GM12878 (cell line): ENCODE results near the gene PCSK6. TPM values are rescaled to one million over a fixed set of nuclear protein-coding genes. Genes with fewer than 3 reads are reported as not detected.
A peak's percentile ranks its signal among the peaks of the same experiment; 100 is the strongest.

Experiments used
- CHD2 ChIP-seq: IDR thresholded peaks from 2 replicates; pipeline ENCODE4 v1.6.1; 2011; ENCODE audit warnings: low read depth, low read length, improper control_type of control experiment, borderline replicate concordance
- EGR1 ChIP-seq, 2 experiments: IDR thresholded peaks; 1 replicate in 1 of 2; 2 replicates in 1 of 2; pipeline ENCODE4 v1.6.1; 2011 to 2012; ENCODE audit warnings: low read depth in 2 of 2, low read length in 2 of 2, borderline replicate concordance in 1 of 2, mild to moderate bottlenecking in 1 of 2, moderate library complexity in 1 of 2
- FOXK2 ChIP-seq: fragments of 450-650 bp; IDR thresholded peaks from 2 replicates; pipeline ENCODE4 v1.6.1; 2017; ENCODE audit warnings: mild to moderate bottlenecking, moderate library complexity
- IKZF1 ChIP-seq: fragments of 450-650 bp; conservative IDR thresholded peaks from 2 replicates; pipeline ENCODE4 v1.6.1; 2017; ENCODE audit warnings: antibody characterized with exemption, mild to moderate bottlenecking
- IKZF2 ChIP-seq, 2 experiments: fragments of 450-650 bp; IDR thresholded peaks; 2 replicates each; pipeline ENCODE4 v1.6.1; 2017; ENCODE audit warnings: mild to moderate bottlenecking in 2 of 2, moderate library complexity in 2 of 2
- MYC ChIP-seq: IDR thresholded peaks from 2 replicates; pipeline ENCODE4 v1.6.1; 2011; ENCODE audit warnings: mild to moderate bottlenecking, low read length, moderate library complexity, inconsistent platforms; ENCODE audit not compliant: insufficient read depth, insufficient replicate concordance, insufficient read length, severe bottlenecking
- NR2C2 ChIP-seq: IDR thresholded peaks from 2 replicates; pipeline ENCODE4 v1.6.1; 2011; ENCODE audit warnings: borderline replicate concordance, low read depth; ENCODE audit not compliant: control insufficient read depth, insufficient read length
- NRF1 ChIP-seq: conservative IDR thresholded peaks from 2 replicates; pipeline ENCODE4 v1.6.1; 2011; ENCODE audit warnings: mild to moderate bottlenecking, low read depth, low read length, improper control_type of control experiment
- RAD21 ChIP-seq: IDR thresholded peaks from 2 replicates; pipeline ENCODE4 v1.6.1; 2011; ENCODE audit warnings: mild to moderate bottlenecking, low read depth, low read length, moderate library complexity; ENCODE audit not compliant: insufficient read depth
- SIX5 ChIP-seq: IDR thresholded peaks from 2 replicates; pipeline ENCODE4 v1.6.1; 2011; ENCODE audit warnings: mild to moderate bottlenecking, low read depth, low read length, moderate library complexity; ENCODE audit not compliant: severe bottlenecking
- SP1 ChIP-seq: IDR thresholded peaks from one replicate; pipeline ENCODE4 v1.6.1; 2011; ENCODE audit warnings: low read depth, low read length
- SUZ12 ChIP-seq: fragments of 200-600 bp; sonication (generic); IDR thresholded peaks from one replicate; pipeline ENCODE4 v1.6.1; 2018; ENCODE audit warnings: antibody characterized with exemption, mild to moderate bottlenecking; ENCODE audit not compliant: unreplicated experiment
- YBX1 ChIP-seq: fragments of 450-650 bp; IDR thresholded peaks from 2 replicates; pipeline ENCODE4 v1.6.1; 2016; ENCODE audit warnings: antibody characterized with exemption
- ZNF24 ChIP-seq: fragments of 450-650 bp; IDR thresholded peaks from 2 replicates; pipeline ENCODE4 v1.6.1; 2017; ENCODE audit warnings: antibody characterized with exemption, mild to moderate bottlenecking
- polyA plus RNA-seq, 11 experiments: library from polyadenylated mRNA; depleted of rRNA in 4 of 11; unstranded in 6 of 11; stranded (reverse) in 5 of 11; fragments of >200 nt; fragmentation: Nextera tagmentation in 4 of 11; fragmentation: Illumina TruSeq in 1 of 11; extraction: Ambion mirVana in 4 of 11; extraction: Trizol in 1 of 11; gene quantifications; 1 replicate in 1 of 11; 2 replicates in 10 of 11; pipeline versions ENCODE4 v1.2.1 to v1.2.3, GENCODE V29; 2011 to 2016; ENCODE audit warnings: inconsistent platforms in 2 of 11, missing spikeins in 2 of 11, low read depth in 1 of 11
- total RNA-seq, 4 experiments: library from RNA; depleted of rRNA in 3 of 4; stranded (reverse); fragments of >200 nt in 3 of 4; fragmentation: Illumina TruSeq in 1 of 4; extraction: Trizol in 1 of 4; gene quantifications; 2 replicates each; pipeline versions ENCODE4 v1.2.1 to v1.2.3, GENCODE V29; 2013 to 2021
- TF ChIP-seq, protein P1 (sequence below): fragments of 450-650 bp; IDR thresholded peaks from 2 replicates; pipeline ENCODE4 v1.6.1; 2016; ENCODE audit warnings: mild to moderate bottlenecking, moderate library complexity, borderline replicate concordance
- TF ChIP-seq, protein P2 (sequence below): fragments of 450-650 bp; IDR thresholded peaks from 2 replicates; pipeline ENCODE4 v1.6.1; 2014; ENCODE audit warnings: mild to moderate bottlenecking
- TF ChIP-seq, protein P3 (sequence below): fragments of 450-650 bp; IDR thresholded peaks from 2 replicates; pipeline ENCODE4 v1.6.1; 2016; ENCODE audit warnings: mild to moderate bottlenecking
- TF ChIP-seq, protein P4 (sequence below): fragments of 450-650 bp; IDR thresholded peaks from 2 replicates; pipeline ENCODE4 v1.6.1; 2018; ENCODE audit warnings: borderline replicate concordance, mild to moderate bottlenecking; ENCODE audit not compliant: partially characterized antibody
- TF ChIP-seq, protein P5 (sequence below): fragments of 450-650 bp; IDR thresholded peaks from 2 replicates; pipeline ENCODE4 v1.6.1; 2016; ENCODE audit warnings: mild to moderate bottlenecking

Gene PCSK6
- total and polyA plus RNA-seq, 10 of the 15 experiments (the other 5 are each of a cell fraction or from before 2014, with no cell fraction given), result 0.19 to 0.67 (median 0.25) TPM; not detected in 4

DNA sequence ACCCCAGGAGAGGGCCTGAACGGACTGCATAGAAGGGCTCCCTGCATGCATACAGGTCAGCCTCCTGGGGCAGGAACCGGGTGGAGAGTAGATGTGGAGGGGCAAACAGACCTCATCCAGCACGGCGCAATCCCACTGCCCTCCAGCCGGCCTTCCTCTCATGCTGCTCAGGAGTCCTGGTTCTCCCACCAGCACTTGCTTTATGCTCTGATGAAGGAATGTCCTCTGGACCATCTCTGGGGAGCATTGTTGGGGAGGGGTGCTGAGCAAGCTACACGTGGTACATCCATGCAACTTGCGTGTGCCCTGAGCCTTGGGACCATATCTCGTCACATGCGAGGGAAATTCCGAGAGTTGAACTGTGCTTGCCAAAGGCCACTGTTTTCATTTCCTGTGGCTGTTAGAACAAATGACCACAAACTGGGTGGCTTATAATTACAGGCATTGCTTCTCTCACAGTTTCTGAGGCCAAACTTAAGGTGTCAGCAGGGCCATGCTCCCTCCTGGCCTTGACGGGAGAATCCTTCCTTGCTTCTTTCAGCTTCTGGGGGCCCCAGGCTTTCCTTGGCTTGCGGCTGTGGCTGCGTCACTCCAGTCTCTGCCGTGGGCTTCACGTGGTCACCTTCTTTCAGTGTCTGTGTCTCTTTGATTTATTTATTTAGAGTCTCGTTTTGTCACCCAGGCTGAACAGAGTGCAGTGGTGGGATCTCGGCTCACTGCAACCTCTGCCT lies 224.4 kb downstream of the PCSK6 start (continued):
- TF ChIP-seq, protein P1, sequence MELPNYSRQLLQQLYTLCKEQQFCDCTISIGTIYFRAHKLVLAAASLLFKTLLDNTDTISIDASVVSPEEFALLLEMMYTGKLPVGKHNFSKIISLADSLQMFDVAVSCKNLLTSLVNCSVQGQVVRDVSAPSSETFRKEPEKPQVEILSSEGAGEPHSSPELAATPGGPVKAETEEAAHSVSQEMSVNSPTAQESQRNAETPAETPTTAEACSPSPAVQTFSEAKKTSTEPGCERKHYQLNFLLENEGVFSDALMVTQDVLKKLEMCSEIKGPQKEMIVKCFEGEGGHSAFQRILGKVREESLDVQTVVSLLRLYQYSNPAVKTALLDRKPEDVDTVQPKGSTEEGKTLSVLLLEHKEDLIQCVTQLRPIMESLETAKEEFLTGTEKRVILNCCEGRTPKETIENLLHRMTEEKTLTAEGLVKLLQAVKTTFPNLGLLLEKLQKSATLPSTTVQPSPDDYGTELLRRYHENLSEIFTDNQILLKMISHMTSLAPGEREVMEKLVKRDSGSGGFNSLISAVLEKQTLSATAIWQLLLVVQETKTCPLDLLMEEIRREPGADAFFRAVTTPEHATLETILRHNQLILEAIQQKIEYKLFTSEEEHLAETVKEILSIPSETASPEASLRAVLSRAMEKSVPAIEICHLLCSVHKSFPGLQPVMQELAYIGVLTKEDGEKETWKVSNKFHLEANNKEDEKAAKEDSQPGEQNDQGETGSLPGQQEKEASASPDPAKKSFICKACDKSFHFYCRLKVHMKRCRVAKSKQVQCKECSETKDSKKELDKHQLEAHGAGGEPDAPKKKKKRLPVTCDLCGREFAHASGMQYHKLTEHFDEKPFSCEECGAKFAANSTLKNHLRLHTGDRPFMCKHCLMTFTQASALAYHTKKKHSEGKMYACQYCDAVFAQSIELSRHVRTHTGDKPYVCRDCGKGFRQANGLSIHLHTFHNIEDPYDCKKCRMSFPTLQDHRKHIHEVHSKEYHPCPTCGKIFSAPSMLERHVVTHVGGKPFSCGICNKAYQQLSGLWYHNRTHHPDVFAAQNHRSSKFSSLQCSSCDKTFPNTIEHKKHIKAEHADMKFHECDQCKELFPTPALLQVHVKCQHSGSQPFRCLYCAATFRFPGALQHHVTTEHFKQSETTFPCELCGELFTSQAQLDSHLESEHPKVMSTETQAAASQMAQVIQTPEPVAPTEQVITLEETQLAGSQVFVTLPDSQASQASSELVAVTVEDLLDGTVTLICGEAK, result no peak; the same call in 1 of the 2 replicates
- TF ChIP-seq, protein P2, sequence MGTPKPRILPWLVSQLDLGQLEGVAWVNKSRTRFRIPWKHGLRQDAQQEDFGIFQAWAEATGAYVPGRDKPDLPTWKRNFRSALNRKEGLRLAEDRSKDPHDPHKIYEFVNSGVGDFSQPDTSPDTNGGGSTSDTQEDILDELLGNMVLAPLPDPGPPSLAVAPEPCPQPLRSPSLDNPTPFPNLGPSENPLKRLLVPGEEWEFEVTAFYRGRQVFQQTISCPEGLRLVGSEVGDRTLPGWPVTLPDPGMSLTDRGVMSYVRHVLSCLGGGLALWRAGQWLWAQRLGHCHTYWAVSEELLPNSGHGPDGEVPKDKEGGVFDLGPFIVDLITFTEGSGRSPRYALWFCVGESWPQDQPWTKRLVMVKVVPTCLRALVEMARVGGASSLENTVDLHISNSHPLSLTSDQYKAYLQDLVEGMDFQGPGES, result no peak
- no peak for TF ChIP-seq SIX5
- TF ChIP-seq CHD2, result peak; percentile 67; the same call in 1 of the 2 replicates
- TF ChIP-seq IKZF1, result peak; percentile 95
- TF ChIP-seq NRF1, result no peak
- TF ChIP-seq ZNF24, result peak; percentile 91
- peak; percentile 83 for TF ChIP-seq SP1
- TF ChIP-seq, protein P3, sequence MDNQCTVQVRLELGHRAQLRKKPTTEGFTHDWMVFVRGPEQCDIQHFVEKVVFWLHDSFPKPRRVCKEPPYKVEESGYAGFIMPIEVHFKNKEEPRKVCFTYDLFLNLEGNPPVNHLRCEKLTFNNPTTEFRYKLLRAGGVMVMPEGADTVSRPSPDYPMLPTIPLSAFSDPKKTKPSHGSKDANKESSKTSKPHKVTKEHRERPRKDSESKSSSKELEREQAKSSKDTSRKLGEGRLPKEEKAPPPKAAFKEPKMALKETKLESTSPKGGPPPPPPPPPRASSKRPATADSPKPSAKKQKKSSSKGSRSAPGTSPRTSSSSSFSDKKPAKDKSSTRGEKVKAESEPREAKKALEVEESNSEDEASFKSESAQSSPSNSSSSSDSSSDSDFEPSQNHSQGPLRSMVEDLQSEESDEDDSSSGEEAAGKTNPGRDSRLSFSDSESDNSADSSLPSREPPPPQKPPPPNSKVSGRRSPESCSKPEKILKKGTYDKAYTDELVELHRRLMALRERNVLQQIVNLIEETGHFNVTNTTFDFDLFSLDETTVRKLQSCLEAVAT, result peak; percentile 58; the same call in 1 of the 2 replicates
- TF ChIP-seq FOXK2, result no peak
- TF ChIP-seq SUZ12, result no peak
- TF ChIP-seq, protein P4, sequence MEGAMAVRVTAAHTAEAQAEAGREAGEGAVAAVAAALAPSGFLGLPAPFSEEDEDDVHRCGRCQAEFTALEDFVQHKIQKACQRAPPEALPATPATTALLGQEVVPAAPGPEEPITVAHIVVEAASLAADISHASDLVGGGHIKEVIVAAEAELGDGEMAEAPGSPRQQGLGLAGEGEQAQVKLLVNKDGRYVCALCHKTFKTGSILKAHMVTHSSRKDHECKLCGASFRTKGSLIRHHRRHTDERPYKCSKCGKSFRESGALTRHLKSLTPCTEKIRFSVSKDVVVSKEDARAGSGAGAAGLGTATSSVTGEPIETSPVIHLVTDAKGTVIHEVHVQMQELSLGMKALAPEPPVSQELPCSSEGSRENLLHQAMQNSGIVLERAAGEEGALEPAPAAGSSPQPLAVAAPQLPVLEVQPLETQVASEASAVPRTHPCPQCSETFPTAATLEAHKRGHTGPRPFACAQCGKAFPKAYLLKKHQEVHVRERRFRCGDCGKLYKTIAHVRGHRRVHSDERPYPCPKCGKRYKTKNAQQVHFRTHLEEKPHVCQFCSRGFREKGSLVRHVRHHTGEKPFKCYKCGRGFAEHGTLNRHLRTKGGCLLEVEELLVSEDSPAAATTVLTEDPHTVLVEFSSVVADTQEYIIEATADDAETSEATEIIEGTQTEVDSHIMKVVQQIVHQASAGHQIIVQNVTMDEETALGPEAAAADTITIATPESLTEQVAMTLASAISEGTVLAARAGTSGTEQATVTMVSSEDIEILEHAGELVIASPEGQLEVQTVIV, result no peak
- no peak for TF ChIP-seq MYC
- 0 out of 3 replicates have a peak, but pooled peaks of 1 of the 2 experiments have one; percentile 19 for TF ChIP-seq EGR1 (IDR thresholded peaks at IDR 0.05; ENCODE audit: borderline replicate concordance in 1 of 2, low read depth in 2 of 2, low read length in 2 of 2)
- no peak for TF ChIP-seq NR2C2
- TF ChIP-seq, protein P5, sequence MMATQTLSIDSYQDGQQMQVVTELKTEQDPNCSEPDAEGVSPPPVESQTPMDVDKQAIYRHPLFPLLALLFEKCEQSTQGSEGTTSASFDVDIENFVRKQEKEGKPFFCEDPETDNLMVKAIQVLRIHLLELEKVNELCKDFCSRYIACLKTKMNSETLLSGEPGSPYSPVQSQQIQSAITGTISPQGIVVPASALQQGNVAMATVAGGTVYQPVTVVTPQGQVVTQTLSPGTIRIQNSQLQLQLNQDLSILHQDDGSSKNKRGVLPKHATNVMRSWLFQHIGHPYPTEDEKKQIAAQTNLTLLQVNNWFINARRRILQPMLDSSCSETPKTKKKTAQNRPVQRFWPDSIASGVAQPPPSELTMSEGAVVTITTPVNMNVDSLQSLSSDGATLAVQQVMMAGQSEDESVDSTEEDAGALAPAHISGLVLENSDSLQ, result peak; percentile 60
- no peak for TF ChIP-seq RAD21
- no peak for TF ChIP-seq YBX1
- peak; percentile 88 to 91 for TF ChIP-seq IKZF2 (IDR thresholded peaks at IDR 0.05)
